ENCODE data around the gene SPATA6L. TPM values are rescaled to one million over a fixed set of nuclear protein-coding genes. Genes with fewer than 3 reads are reported as not detected.

The SPATA6L gene
- total and polyA plus RNA-seq, 2 of the 13 experiments (the other 11 are each of a cell fraction or from before 2014, with no cell fraction given), result 1.1 to 1.9 TPM

DNA sequence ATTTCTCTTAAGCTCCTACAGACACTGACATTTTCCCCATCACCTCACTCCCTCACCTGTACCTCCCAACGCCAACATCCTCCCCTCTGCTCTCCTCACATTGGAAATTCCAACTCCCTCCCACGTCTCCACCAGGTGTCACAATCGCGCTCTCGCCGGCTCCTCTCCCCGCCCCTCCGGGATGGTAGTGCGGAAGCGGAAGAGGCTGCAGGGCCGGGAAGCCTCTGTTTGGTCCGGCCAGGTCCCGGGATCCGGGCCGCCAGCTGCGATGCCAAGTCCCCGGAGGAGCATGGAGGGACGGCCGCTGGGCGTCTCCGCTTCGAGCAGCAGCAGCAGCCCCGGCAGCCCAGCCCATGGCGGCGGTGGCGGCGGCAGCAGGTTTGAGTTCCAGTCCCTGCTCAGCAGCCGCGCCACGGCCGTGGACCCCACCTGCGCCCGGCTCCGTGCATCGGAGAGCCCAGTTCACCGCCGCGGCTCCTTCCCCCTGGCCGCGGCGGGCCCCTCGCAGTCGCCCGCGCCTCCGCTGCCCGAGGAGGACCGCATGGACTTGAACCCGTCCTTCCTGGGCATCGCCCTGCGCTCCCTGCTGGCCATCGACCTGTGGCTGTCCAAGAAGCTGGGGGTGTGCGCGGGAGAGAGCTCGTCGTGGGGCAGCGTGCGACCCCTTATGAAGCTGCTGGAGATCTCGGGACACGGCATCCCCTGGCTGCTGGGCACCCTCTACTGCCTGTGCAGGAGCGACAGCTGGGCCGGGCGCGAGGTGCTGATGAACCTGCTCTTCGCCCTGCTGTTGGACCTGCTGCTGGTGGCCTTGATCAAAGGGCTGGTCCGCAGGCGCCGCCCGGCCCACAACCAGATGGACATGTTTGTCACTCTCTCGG is 3.9 kb downstream of the SPATA6L start, which contains the start of gene PLPP6 (continued):
- TF ChIP-seq ZNF747 (CRISPR knock-in tag; IDR thresholded peaks at IDR 0.05; ENCODE audit: borderline replicate concordance), result peak; percentile 81; the same call in 1 of the 2 replicates
- TF ChIP-seq EP300 (IDR thresholded peaks at IDR 0.05; ENCODE audit: low read depth in 2 of 2, low read length in 2 of 2), result peak; percentile 43 to 69; a peak in 3 of 4 replicates
- peak; percentile 50; the same call in 1 of the 2 replicates for TF ChIP-seq EP300 (CRISPR knock-in tag; IDR thresholded peaks at IDR 0.05; ENCODE audit: borderline replicate concordance)
- no peak; the same call in 1 of the 2 replicates for TF ChIP-seq BCL6 (CRISPR knock-in tag; IDR thresholded peaks at IDR 0.05)
- TF ChIP-seq PAWR (CRISPR knock-in tag; IDR thresholded peaks at IDR 0.05; ENCODE audit: borderline replicate concordance), result no peak
- no peak; the same call in 1 of the 2 replicates for TF ChIP-seq RFXANK (CRISPR knock-in tag; IDR thresholded peaks at IDR 0.05)
- TF ChIP-seq NR2F1 (CRISPR knock-in tag; IDR thresholded peaks at IDR 0.05), result no peak
- TF ChIP-seq ATRX (CRISPR knock-in tag; IDR thresholded peaks at IDR 0.05; ENCODE audit: borderline replicate concordance), result no peak
- no peak for TF ChIP-seq NFRKB (IDR thresholded peaks at IDR 0.05)
- no peak for TF ChIP-seq ZKSCAN5 (CRISPR knock-in tag; IDR thresholded peaks at IDR 0.05)
- peak; percentile 9; the same call in 1 of the 2 replicates for TF ChIP-seq ZSCAN25 (CRISPR knock-in tag; IDR thresholded peaks at IDR 0.05)
- TF ChIP-seq CENPT (CRISPR knock-in tag; IDR thresholded peaks at IDR 0.05; ENCODE audit: low read depth), result peak; percentile 36; the same call in 1 of the 2 replicates
- TF ChIP-seq ZNF33A (CRISPR knock-in tag; IDR thresholded peaks at IDR 0.05; ENCODE audit: borderline replicate concordance), result 0 out of 2 replicates have a peak, but pooled peaks have one; percentile 41
- TF ChIP-seq BHLHE40 (IDR thresholded peaks at IDR 0.05; ENCODE audit: low read length), result peak; percentile 48
- 0 out of 2 replicates have a peak, but pooled peaks have one; percentile 40 for TF ChIP-seq TOPORS (CRISPR knock-in tag; IDR thresholded peaks at IDR 0.05)
- TF ChIP-seq ZNF878 (CRISPR knock-in tag; IDR thresholded peaks at IDR 0.05), result 0 out of 2 replicates have a peak, but pooled peaks have one; percentile 15
- TF ChIP-seq EEA1 (CRISPR knock-in tag; IDR thresholded peaks at IDR 0.05; ENCODE audit: borderline replicate concordance), result peak; percentile 72; the same call in 1 of the 2 replicates
- 0 out of 2 replicates have a peak, but pooled peaks have one; percentile 20 for TF ChIP-seq BRCA1 (CRISPR knock-in tag; IDR thresholded peaks at IDR 0.05)
- TF ChIP-seq KLF9 (CRISPR knock-in tag; IDR thresholded peaks at IDR 0.05; ENCODE audit: low read depth), result peak; percentile 58; the same call in 1 of the 2 replicates
- 0 out of 2 replicates have a peak, but pooled peaks have one; percentile 24 for TF ChIP-seq SNAPC2 (CRISPR knock-in tag; IDR thresholded peaks at IDR 0.05)
- TF ChIP-seq, protein P1, sequence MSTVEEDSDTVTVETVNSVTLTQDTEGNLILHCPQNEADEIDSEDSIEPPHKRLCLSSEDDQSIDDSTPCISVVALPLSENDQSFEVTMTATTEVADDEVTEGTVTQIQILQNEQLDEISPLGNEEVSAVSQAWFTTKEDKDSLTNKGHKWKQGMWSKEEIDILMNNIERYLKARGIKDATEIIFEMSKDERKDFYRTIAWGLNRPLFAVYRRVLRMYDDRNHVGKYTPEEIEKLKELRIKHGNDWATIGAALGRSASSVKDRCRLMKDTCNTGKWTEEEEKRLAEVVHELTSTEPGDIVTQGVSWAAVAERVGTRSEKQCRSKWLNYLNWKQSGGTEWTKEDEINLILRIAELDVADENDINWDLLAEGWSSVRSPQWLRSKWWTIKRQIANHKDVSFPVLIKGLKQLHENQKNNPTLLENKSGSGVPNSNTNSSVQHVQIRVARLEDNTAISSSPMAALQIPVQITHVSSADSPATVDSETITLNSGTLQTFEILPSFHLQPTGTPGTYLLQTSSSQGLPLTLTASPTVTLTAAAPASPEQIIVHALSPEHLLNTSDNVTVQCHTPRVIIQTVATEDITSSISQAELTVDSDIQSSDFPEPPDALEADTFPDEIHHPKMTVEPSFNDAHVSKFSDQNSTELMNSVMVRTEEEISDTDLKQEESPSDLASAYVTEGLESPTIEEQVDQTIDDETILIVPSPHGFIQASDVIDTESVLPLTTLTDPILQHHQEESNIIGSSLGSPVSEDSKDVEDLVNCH (CRISPR knock-in tag; IDR thresholded peaks at IDR 0.05), result no peak
- TF ChIP-seq ZNF761 (CRISPR knock-in tag; conservative IDR thresholded peaks at IDR 0.05), result no peak; the same call in 1 of the 2 replicates
- peak; percentile 73 for TF ChIP-seq YY1 (IDR thresholded peaks at IDR 0.05; ENCODE audit: insufficient read depth, insufficient replicate concordance, low read depth, low read length)
- TF ChIP-seq ZNF431 (CRISPR knock-in tag; IDR thresholded peaks at IDR 0.05; ENCODE audit: borderline replicate concordance, low read depth), result 0 out of 2 replicates have a peak, but pooled peaks have one; percentile 13
- TF ChIP-seq, protein P2, sequence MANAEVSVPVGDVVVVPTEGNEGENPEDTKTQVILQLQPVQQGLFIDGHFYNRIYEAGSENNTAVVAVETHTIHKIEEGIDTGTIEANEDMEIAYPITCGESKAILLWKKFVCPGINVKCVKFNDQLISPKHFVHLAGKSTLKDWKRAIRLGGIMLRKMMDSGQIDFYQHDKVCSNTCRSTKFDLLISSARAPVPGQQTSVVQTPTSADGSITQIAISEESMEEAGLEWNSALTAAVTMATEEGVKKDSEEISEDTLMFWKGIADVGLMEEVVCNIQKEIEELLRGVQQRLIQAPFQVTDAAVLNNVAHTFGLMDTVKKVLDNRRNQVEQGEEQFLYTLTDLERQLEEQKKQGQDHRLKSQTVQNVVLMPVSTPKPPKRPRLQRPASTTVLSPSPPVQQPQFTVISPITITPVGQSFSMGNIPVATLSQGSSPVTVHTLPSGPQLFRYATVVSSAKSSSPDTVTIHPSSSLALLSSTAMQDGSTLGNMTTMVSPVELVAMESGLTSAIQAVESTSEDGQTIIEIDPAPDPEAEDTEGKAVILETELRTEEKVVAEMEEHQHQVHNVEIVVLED (CRISPR knock-in tag; IDR thresholded peaks at IDR 0.05; ENCODE audit: borderline replicate concordance), result peak; percentile 66
- no peak for TF ChIP-seq PCBP2 (optimal IDR thresholded peaks at IDR 0.05; ENCODE audit: low read depth, low read length, poor library complexity, severe bottlenecking)

All from HepG2 (cell line).